DND-41 (cell line): Measurements from ENCODE around the gene GSN.

Experiments
- CTCF ChIP-seq: IDR thresholded peaks from 2 replicates; pipeline ENCODE4 v1.5.1; 2012; ENCODE audit warnings: borderline replicate concordance, low read length, moderate library complexity, mild to moderate bottlenecking; ENCODE audit not compliant: poor library complexity, severe bottlenecking; ENCODE audit errors: extremely low read depth
- EZH2 ChIP-seq: IDR thresholded peaks from 3 replicates; pipeline ENCODE4 v1.6.1; 2012; ENCODE audit warnings: borderline replicate concordance, low read depth, mild to moderate bottlenecking, moderate library complexity, low read length, inconsistent platforms; ENCODE audit not compliant: severe bottlenecking

GRCh38 chr9:121303456-121304451 is 35.8 kb downstream of the GSN start:
- no peak for TF ChIP-seq EZH2
- no peak for TF ChIP-seq CTCF
